ENCODE results near the gene APOBEC4.

The APOBEC4 gene
- 0 reads per million in 3 donors for total RNA-seq

- peaks cover 7% of the 10 kb centered on the region for H3K4me1 ChIP-seq (ENCODE audit: control insufficient read depth, insufficient read depth, low read length, poor library complexity, severe bottlenecking)
- peak within 1 kb of the TSS; percentile 45 for H3K27ac ChIP-seq (ENCODE audit: insufficient read depth, low read length, poor library complexity, severe bottlenecking)
- no peaks in the 10 kb centered on the region for H3K36me3 ChIP-seq (ENCODE audit: control insufficient read depth, insufficient read depth, low read length)
Observed at GRCh38 chr1:183652547-183653461, at the start of gene APOBEC4. TSS of gene APOBEC4 (minus strand) at chr1:183653316. CDS start at chr1:183648781, 4,535 bp downstream.

GRCh38 chr1:183702813-183703198 is 49.7 kb upstream of the APOBEC4 start:
- H3K9me3 ChIP-seq (ENCODE audit: control insufficient read depth, low read length) = no peaks in the 10 kb centered on the region
- H3K4me3 ChIP-seq (ENCODE audit: insufficient read depth, low read depth, low read length, poor library complexity, severe bottlenecking) = no peak overlapping the region
- no peak for DNase-seq
- no peaks in the 10 kb centered on the region for H3K36me3 ChIP-seq (ENCODE audit: control insufficient read depth, insufficient read depth, low read length)
- H3K27ac ChIP-seq (ENCODE audit: insufficient read depth, low read length, poor library complexity, severe bottlenecking) = no peak overlapping the region
- H3K4me1 ChIP-seq (ENCODE audit: control insufficient read depth, insufficient read depth, low read length, poor library complexity, severe bottlenecking) = no peaks in the 10 kb centered on the region
- H3K27me3 ChIP-seq (replicated peaks; ENCODE audit: control insufficient read depth, insufficient read depth, low read length, poor library complexity, severe bottlenecking) = no peaks in the 10 kb centered on the region

More at GRCh38 chr1:183652547-183653461, at the start of gene APOBEC4:
- Histone ChIP-seq H3K27me3 (replicated peaks; ENCODE audit: control insufficient read depth, insufficient read depth, low read length, poor library complexity, severe bottlenecking) (no peaks in the 10 kb centered on the region), H3K4me3 (ENCODE audit: insufficient read depth, low read depth, low read length, poor library complexity, severe bottlenecking) (no peak within 1 kb of the TSS), H3K9me3 (ENCODE audit: control insufficient read depth, low read length) (no peaks in the 10 kb centered on the region)
- no peak for DNase-seq

GRCh38 chr1:183702087-183702812 is 49.1 kb upstream of the APOBEC4 start:
- Histone ChIP-seq H3K9me3 (ENCODE audit: control insufficient read depth, low read length) (no peaks in the 10 kb centered on the region), H3K36me3 (ENCODE audit: control insufficient read depth, insufficient read depth, low read length) (no peaks in the 10 kb centered on the region), H3K4me1 (ENCODE audit: control insufficient read depth, insufficient read depth, low read length, poor library complexity, severe bottlenecking) (no peaks in the 10 kb centered on the region), H3K27ac (ENCODE audit: insufficient read depth, low read length, poor library complexity, severe bottlenecking) (no peak overlapping the region), H3K27me3 (replicated peaks; ENCODE audit: control insufficient read depth, insufficient read depth, low read length, poor library complexity, severe bottlenecking) (no peaks in the 10 kb centered on the region), H3K4me3 (ENCODE audit: insufficient read depth, low read depth, low read length, poor library complexity, severe bottlenecking) (no peak overlapping the region)
- DNase-seq = no peak

GRCh38 chr1:183699616-183700160 is 46.6 kb upstream of the APOBEC4 start:
- Histone ChIP-seq H3K27me3 (replicated peaks; ENCODE audit: control insufficient read depth, insufficient read depth, low read length, poor library complexity, severe bottlenecking) (no peaks in the 10 kb centered on the region), H3K27ac (ENCODE audit: insufficient read depth, low read length, poor library complexity, severe bottlenecking) (no peak overlapping the region), H3K4me1 (ENCODE audit: control insufficient read depth, insufficient read depth, low read length, poor library complexity, severe bottlenecking) (no peaks in the 10 kb centered on the region), H3K36me3 (ENCODE audit: control insufficient read depth, insufficient read depth, low read length) (no peaks in the 10 kb centered on the region), H3K9me3 (ENCODE audit: control insufficient read depth, low read length) (no peaks in the 10 kb centered on the region), H3K4me3 (ENCODE audit: insufficient read depth, low read depth, low read length, poor library complexity, severe bottlenecking) (no peak overlapping the region)
- no peak for DNase-seq

GRCh38 chr1:183697814-183698590 is 44.9 kb upstream of the APOBEC4 start:
- H3K36me3 ChIP-seq (ENCODE audit: control insufficient read depth, insufficient read depth, low read length) = no peaks in the 10 kb centered on the region
- no peak for DNase-seq

GRCh38 chr1:183696981-183697380 is 43.9 kb upstream of the APOBEC4 start:
- H3K36me3 ChIP-seq (ENCODE audit: control insufficient read depth, insufficient read depth, low read length) = no peaks in the 10 kb centered on the region
- H3K27ac ChIP-seq (ENCODE audit: insufficient read depth, low read length, poor library complexity, severe bottlenecking) = no peak overlapping the region
- no peaks in the 10 kb centered on the region for H3K4me1 ChIP-seq (ENCODE audit: control insufficient read depth, insufficient read depth, low read length, poor library complexity, severe bottlenecking)
- no peaks in the 10 kb centered on the region for H3K9me3 ChIP-seq (ENCODE audit: control insufficient read depth, low read length)
- H3K4me3 ChIP-seq (ENCODE audit: insufficient read depth, low read depth, low read length, poor library complexity, severe bottlenecking) = no peak overlapping the region
- no peaks in the 10 kb centered on the region for H3K27me3 ChIP-seq (replicated peaks; ENCODE audit: control insufficient read depth, insufficient read depth, low read length, poor library complexity, severe bottlenecking)
- DNase-seq = no peak

More at GRCh38 chr1:183697814-183698590, 44.9 kb upstream of the APOBEC4 start:
- Histone ChIP-seq H3K27me3 (replicated peaks; ENCODE audit: control insufficient read depth, insufficient read depth, low read length, poor library complexity, severe bottlenecking) (no peaks in the 10 kb centered on the region), H3K4me1 (ENCODE audit: control insufficient read depth, insufficient read depth, low read length, poor library complexity, severe bottlenecking) (no peaks in the 10 kb centered on the region), H3K27ac (ENCODE audit: insufficient read depth, low read length, poor library complexity, severe bottlenecking) (no peak overlapping the region), H3K4me3 (ENCODE audit: insufficient read depth, low read depth, low read length, poor library complexity, severe bottlenecking) (no peak overlapping the region), H3K9me3 (ENCODE audit: control insufficient read depth, low read length) (no peaks in the 10 kb centered on the region)

- no peaks in the 10 kb centered on the region for H3K36me3 ChIP-seq (ENCODE audit: control insufficient read depth, insufficient read depth, low read length)
- H3K4me1 ChIP-seq (ENCODE audit: control insufficient read depth, insufficient read depth, low read length, poor library complexity, severe bottlenecking) = no peaks in the 10 kb centered on the region
- no peak for DNase-seq
- H3K27ac ChIP-seq (ENCODE audit: insufficient read depth, low read length, poor library complexity, severe bottlenecking) = no peak overlapping the region
- H3K4me3 ChIP-seq (ENCODE audit: insufficient read depth, low read depth, low read length, poor library complexity, severe bottlenecking) = no peak overlapping the region
- H3K9me3 ChIP-seq (ENCODE audit: control insufficient read depth, low read length) = no peaks in the 10 kb centered on the region
- no peaks in the 10 kb centered on the region for H3K27me3 ChIP-seq (replicated peaks; ENCODE audit: control insufficient read depth, insufficient read depth, low read length, poor library complexity, severe bottlenecking)
Observed at GRCh38 chr1:183694755-183695154, 41.6 kb upstream of the APOBEC4 start.

- Histone ChIP-seq H3K27ac (ENCODE audit: insufficient read depth, low read length, poor library complexity, severe bottlenecking) (no peak overlapping the region), H3K27me3 (replicated peaks; ENCODE audit: control insufficient read depth, insufficient read depth, low read length, poor library complexity, severe bottlenecking) (no peaks in the 10 kb centered on the region), H3K36me3 (ENCODE audit: control insufficient read depth, insufficient read depth, low read length) (no peaks in the 10 kb centered on the region), H3K4me3 (ENCODE audit: insufficient read depth, low read depth, low read length, poor library complexity, severe bottlenecking) (no peak overlapping the region), H3K4me1 (ENCODE audit: control insufficient read depth, insufficient read depth, low read length, poor library complexity, severe bottlenecking) (no peaks in the 10 kb centered on the region), H3K9me3 (ENCODE audit: control insufficient read depth, low read length) (no peaks in the 10 kb centered on the region)
- no peak for DNase-seq
Observed at GRCh38 chr1:183694066-183694465, 41.0 kb upstream of the APOBEC4 start.

- Histone ChIP-seq H3K27me3 (replicated peaks; ENCODE audit: control insufficient read depth, insufficient read depth, low read length, poor library complexity, severe bottlenecking) (no peaks in the 10 kb centered on the region), H3K9me3 (ENCODE audit: control insufficient read depth, low read length) (no peaks in the 10 kb centered on the region), H3K4me3 (ENCODE audit: insufficient read depth, low read depth, low read length, poor library complexity, severe bottlenecking) (no peak overlapping the region), H3K4me1 (ENCODE audit: control insufficient read depth, insufficient read depth, low read length, poor library complexity, severe bottlenecking) (no peaks in the 10 kb centered on the region), H3K27ac (ENCODE audit: insufficient read depth, low read length, poor library complexity, severe bottlenecking) (no peak overlapping the region), H3K36me3 (ENCODE audit: control insufficient read depth, insufficient read depth, low read length) (no peaks in the 10 kb centered on the region)
- no peak for DNase-seq
Observed at GRCh38 chr1:183693521-183693920, 40.4 kb upstream of the APOBEC4 start.
